Measurements from ENCODE around the gene TROAP.

Gene TROAP

DNA sequence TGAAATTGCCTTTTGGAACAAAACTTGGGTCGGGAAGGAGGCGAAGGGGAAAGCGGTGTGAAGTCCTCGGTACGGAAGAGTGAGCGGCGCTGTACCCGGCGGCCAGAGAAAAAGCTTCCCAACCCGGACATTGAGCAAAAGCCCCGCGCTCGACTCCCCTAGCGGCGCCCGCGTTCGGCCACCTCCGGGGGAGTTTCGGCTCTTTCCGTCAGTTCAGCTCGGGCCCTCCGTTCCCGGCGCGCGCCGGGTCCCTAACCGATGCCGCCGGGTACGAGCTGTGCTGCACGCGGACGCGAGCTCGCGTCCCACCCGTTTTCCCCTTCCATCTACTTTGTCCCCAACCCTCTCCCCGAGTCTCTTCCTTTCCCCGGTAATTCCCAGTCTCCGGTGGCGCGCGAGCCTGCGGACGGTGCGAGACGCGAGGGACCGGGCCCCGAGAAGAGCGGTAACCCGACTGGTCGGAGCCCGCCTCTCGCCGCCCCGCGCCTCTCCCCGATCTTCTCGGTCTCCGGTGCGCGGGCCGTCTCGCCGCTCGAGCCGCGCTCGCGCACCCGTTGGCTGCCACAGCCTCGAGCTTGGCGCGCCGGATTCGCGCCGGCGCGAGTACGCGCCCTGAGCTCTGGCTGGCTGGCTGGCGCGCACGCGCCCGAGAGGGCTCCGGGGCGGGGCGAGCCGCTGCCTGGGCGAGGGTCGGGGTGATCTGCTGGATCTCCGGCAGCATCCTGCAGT lies 43.8 kb downstream of the TROAP start (continued):
- TF ChIP-seq SETDB1 (IDR thresholded peaks at IDR 0.05; ENCODE audit: insufficient read length, low read length) (no peak), ZNF140 (tag by site-specific recombination; IDR thresholded peaks at IDR 0.05) (no peak), ZNF404 (tag by site-specific recombination; IDR thresholded peaks at IDR 0.05) (no peak), ZNF112 (tag by site-specific recombination; IDR thresholded peaks at IDR 0.05) (no peak), KLF16 (tag by site-specific recombination; IDR thresholded peaks at IDR 0.05) (no peak), ZNF169 (tag by site-specific recombination; IDR thresholded peaks at IDR 0.05) (no peak), GLIS2 (tag by site-specific recombination; IDR thresholded peaks at IDR 0.05) (no peak), GLI4 (tag by site-specific recombination; IDR thresholded peaks at IDR 0.05) (no peak), ZNF777 (tag by site-specific recombination; IDR thresholded peaks at IDR 0.05; ENCODE audit: borderline replicate concordance) (no peak), ZNF555 (tag by site-specific recombination; conservative IDR thresholded peaks at IDR 0.05) (no peak), ZNF707 (tag by site-specific recombination; IDR thresholded peaks at IDR 0.05) (no peak), EGR2 (tag by site-specific recombination; IDR thresholded peaks at IDR 0.05; ENCODE audit: low read depth) (no peak), ZNF350 (tag by site-specific recombination; IDR thresholded peaks at IDR 0.05) (no peak), ZNF239 (tag by site-specific recombination; IDR thresholded peaks at IDR 0.05) (no peak), ZNF510 (tag by site-specific recombination; IDR thresholded peaks at IDR 0.05; ENCODE audit: insufficient replicate concordance) (no peak), OSR2 (tag by site-specific recombination; IDR thresholded peaks at IDR 0.05) (no peak), ZNF335 (tag by site-specific recombination; conservative IDR thresholded peaks at IDR 0.05) (peak; percentile 96), ZNF423 (tag by site-specific recombination; IDR thresholded peaks at IDR 0.05) (no peak), ZNF184 (tag by site-specific recombination; IDR thresholded peaks at IDR 0.05) (peak; percentile 34; the same call in 1 of the 2 replicates), ZNF48 (tag by site-specific recombination; IDR thresholded peaks at IDR 0.05) (no peak)
- TF ChIP-seq, protein P1, sequence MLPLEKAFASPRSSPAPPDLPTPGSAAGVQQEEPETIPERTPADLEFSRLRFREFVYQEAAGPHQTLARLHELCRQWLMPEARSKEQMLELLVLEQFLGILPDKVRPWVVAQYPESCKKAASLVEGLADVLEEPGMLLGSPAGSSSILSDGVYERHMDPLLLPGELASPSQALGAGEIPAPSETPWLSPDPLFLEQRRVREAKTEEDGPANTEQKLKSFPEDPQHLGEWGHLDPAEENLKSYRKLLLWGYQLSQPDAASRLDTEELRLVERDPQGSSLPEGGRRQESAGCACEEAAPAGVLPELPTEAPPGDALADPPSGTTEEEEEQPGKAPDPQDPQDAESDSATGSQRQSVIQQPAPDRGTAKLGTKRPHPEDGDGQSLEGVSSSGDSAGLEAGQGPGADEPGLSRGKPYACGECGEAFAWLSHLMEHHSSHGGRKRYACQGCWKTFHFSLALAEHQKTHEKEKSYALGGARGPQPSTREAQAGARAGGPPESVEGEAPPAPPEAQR (tag by site-specific recombination; IDR thresholded peaks at IDR 0.05) = no peak
- TF ChIP-seq, protein P2, sequence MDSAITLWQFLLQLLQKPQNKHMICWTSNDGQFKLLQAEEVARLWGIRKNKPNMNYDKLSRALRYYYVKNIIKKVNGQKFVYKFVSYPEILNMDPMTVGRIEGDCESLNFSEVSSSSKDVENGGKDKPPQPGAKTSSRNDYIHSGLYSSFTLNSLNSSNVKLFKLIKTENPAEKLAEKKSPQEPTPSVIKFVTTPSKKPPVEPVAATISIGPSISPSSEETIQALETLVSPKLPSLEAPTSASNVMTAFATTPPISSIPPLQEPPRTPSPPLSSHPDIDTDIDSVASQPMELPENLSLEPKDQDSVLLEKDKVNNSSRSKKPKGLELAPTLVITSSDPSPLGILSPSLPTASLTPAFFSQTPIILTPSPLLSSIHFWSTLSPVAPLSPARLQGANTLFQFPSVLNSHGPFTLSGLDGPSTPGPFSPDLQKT (IDR thresholded peaks at IDR 0.05; ENCODE audit: borderline replicate concordance, low read depth, low read length) = no peak
- TF ChIP-seq, protein P3, sequence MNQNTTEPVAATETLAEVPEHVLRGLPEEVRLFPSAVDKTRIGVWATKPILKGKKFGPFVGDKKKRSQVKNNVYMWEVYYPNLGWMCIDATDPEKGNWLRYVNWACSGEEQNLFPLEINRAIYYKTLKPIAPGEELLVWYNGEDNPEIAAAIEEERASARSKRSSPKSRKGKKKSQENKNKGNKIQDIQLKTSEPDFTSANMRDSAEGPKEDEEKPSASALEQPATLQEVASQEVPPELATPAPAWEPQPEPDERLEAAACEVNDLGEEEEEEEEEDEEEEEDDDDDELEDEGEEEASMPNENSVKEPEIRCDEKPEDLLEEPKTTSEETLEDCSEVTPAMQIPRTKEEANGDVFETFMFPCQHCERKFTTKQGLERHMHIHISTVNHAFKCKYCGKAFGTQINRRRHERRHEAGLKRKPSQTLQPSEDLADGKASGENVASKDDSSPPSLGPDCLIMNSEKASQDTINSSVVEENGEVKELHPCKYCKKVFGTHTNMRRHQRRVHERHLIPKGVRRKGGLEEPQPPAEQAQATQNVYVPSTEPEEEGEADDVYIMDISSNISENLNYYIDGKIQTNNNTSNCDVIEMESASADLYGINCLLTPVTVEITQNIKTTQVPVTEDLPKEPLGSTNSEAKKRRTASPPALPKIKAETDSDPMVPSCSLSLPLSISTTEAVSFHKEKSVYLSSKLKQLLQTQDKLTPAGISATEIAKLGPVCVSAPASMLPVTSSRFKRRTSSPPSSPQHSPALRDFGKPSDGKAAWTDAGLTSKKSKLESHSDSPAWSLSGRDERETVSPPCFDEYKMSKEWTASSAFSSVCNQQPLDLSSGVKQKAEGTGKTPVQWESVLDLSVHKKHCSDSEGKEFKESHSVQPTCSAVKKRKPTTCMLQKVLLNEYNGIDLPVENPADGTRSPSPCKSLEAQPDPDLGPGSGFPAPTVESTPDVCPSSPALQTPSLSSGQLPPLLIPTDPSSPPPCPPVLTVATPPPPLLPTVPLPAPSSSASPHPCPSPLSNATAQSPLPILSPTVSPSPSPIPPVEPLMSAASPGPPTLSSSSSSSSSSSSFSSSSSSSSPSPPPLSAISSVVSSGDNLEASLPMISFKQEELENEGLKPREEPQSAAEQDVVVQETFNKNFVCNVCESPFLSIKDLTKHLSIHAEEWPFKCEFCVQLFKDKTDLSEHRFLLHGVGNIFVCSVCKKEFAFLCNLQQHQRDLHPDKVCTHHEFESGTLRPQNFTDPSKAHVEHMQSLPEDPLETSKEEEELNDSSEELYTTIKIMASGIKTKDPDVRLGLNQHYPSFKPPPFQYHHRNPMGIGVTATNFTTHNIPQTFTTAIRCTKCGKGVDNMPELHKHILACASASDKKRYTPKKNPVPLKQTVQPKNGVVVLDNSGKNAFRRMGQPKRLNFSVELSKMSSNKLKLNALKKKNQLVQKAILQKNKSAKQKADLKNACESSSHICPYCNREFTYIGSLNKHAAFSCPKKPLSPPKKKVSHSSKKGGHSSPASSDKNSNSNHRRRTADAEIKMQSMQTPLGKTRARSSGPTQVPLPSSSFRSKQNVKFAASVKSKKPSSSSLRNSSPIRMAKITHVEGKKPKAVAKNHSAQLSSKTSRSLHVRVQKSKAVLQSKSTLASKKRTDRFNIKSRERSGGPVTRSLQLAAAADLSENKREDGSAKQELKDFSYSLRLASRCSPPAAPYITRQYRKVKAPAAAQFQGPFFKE (tag by site-specific recombination; IDR thresholded peaks at IDR 0.05; ENCODE audit: borderline replicate concordance) = no peak
- TF ChIP-seq, protein P4, sequence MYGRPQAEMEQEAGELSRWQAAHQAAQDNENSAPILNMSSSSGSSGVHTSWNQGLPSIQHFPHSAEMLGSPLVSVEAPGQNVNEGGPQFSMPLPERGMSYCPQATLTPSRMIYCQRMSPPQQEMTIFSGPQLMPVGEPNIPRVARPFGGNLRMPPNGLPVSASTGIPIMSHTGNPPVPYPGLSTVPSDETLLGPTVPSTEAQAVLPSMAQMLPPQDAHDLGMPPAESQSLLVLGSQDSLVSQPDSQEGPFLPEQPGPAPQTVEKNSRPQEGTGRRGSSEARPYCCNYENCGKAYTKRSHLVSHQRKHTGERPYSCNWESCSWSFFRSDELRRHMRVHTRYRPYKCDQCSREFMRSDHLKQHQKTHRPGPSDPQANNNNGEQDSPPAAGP (tag by site-specific recombination; IDR thresholded peaks at IDR 0.05) = peak; percentile 79
- TF ChIP-seq, protein P5, sequence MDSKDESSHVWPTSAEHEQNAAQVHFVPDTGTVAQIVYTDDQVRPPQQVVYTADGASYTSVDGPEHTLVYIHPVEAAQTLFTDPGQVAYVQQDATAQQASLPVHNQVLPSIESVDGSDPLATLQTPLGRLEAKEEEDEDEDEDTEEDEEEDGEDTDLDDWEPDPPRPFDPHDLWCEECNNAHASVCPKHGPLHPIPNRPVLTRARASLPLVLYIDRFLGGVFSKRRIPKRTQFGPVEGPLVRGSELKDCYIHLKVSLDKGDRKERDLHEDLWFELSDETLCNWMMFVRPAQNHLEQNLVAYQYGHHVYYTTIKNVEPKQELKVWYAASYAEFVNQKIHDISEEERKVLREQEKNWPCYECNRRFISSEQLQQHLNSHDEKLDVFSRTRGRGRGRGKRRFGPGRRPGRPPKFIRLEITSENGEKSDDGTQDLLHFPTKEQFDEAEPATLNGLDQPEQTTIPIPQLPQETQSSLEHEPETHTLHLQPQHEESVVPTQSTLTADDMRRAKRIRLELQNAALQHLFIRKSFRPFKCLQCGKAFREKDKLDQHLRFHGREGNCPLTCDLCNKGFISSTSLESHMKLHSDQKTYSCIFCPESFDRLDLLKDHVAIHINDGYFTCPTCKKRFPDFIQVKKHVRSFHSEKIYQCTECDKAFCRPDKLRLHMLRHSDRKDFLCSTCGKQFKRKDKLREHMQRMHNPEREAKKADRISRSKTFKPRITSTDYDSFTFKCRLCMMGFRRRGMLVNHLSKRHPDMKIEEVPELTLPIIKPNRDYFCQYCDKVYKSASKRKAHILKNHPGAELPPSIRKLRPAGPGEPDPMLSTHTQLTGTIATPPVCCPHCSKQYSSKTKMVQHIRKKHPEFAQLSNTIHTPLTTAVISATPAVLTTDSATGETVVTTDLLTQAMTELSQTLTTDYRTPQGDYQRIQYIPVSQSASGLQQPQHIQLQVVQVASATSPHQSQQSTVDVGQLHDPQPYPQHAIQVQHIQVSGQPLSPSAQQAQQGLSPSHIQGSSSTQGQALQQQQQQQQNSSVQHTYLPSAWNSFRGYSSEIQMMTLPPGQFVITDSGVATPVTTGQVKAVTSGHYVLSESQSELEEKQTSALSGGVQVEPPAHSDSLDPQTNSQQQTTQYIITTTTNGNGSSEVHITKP (tag by site-specific recombination; IDR thresholded peaks at IDR 0.05) = 0 out of 2 replicates have a peak, but pooled peaks have one; percentile 34
- TF ChIP-seq, protein P6, sequence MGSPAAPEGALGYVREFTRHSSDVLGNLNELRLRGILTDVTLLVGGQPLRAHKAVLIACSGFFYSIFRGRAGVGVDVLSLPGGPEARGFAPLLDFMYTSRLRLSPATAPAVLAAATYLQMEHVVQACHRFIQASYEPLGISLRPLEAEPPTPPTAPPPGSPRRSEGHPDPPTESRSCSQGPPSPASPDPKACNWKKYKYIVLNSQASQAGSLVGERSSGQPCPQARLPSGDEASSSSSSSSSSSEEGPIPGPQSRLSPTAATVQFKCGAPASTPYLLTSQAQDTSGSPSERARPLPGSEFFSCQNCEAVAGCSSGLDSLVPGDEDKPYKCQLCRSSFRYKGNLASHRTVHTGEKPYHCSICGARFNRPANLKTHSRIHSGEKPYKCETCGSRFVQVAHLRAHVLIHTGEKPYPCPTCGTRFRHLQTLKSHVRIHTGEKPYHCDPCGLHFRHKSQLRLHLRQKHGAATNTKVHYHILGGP (tag by site-specific recombination; IDR thresholded peaks at IDR 0.05) = no peak

Data from HEK293 (cell line).